ENCODE data around the gene MUCL1.

The MUCL1 gene, protein sequence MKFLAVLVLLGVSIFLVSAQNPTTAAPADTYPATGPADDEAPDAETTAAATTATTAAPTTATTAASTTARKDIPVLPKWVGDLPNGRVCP

DNA sequence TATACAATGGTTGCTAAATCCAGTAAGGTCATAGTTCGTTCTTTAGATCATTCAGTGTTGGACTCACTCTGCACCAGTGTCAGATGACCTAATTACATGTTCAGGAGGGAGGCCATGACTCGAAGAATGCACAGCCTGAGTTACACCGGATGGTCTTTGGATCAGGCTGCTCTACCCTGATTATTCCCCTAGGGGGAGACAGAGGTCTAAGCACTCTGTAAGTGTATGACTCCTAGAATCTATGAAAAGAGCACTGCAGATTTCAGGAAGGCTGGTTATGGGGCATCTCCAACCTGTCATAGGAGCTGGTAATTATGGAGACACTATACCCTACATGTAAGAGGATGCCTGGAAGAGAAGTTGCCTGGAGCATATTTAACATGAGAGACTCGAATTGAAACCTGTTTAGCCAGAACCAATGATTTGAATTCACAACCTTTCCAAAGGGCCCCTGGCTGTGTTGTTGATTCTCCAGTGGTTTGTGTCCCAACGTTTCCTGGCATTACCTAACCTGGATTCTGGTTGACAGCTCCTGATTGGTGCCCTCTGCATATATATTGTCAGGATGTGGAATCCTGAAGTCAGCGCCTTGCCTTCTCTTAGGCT, at the start of gene MUCL1:
TSS of gene MUCL1 (plus strand) at position 584 of the 606 bp plus-strand sequence. CDS start 67 bp downstream, outside the sequence.
- no peaks in the 10 kb centered on the region for H3K36me3 Mint-ChIP-seq (ENCODE audit: low read depth)
- TF ChIP-seq, protein P1, sequence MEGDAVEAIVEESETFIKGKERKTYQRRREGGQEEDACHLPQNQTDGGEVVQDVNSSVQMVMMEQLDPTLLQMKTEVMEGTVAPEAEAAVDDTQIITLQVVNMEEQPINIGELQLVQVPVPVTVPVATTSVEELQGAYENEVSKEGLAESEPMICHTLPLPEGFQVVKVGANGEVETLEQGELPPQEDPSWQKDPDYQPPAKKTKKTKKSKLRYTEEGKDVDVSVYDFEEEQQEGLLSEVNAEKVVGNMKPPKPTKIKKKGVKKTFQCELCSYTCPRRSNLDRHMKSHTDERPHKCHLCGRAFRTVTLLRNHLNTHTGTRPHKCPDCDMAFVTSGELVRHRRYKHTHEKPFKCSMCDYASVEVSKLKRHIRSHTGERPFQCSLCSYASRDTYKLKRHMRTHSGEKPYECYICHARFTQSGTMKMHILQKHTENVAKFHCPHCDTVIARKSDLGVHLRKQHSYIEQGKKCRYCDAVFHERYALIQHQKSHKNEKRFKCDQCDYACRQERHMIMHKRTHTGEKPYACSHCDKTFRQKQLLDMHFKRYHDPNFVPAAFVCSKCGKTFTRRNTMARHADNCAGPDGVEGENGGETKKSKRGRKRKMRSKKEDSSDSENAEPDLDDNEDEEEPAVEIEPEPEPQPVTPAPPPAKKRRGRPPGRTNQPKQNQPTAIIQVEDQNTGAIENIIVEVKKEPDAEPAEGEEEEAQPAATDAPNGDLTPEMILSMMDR (IDR thresholded peaks at IDR 0.05): peak; percentile 75
- peak; percentile 65 for DNase-seq
- H3K4me1 Mint-ChIP-seq: peaks cover 10% of the 10 kb centered on the region
- no peak within 1 kb of the TSS for H3K27ac Mint-ChIP-seq
- H3K4me3 Mint-ChIP-seq: no peak within 1 kb of the TSS
- no peaks in the 10 kb centered on the region for H3K27me3 Mint-ChIP-seq (ENCODE audit: low read depth, poor library complexity)
- H3K9me3 Mint-ChIP-seq: peaks cover 14% of the 10 kb centered on the region

DNA sequence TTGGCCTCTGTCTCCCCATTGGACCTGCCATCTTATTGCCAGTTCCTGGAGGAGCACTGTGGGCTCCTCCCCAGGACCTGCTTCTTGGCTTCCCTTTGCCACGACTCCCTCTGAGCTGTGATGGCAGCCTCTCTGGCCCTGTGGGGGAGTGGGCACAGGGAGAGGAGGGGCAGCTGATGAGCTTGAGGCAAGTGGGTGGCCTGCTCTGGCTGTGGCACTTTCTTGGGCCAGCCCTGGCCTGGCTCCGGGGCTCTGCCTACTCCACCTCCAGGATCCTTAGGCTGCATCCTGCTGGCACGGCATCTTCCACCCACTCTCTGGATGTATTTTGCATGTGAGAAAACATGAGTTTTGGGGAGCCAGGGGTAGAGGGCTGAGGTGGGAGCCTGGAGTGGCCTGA, 32.6 kb upstream of the MUCL1 start:
- H3K27me3 Mint-ChIP-seq (ENCODE audit: low read depth, poor library complexity): peaks cover 3% of the 10 kb centered on the region
- H3K4me1 Mint-ChIP-seq: no peaks in the 10 kb centered on the region
- TF ChIP-seq, protein P1 (IDR thresholded peaks at IDR 0.05): no peak
- DNase-seq: no peak
- no peak overlapping the region for H3K4me3 Mint-ChIP-seq
- peaks cover 63% of the 10 kb centered on the region for H3K9me3 Mint-ChIP-seq
- peaks cover 8% of the 10 kb centered on the region for H3K36me3 Mint-ChIP-seq (ENCODE audit: low read depth)
- H3K27ac Mint-ChIP-seq: no peak overlapping the region

DNA sequence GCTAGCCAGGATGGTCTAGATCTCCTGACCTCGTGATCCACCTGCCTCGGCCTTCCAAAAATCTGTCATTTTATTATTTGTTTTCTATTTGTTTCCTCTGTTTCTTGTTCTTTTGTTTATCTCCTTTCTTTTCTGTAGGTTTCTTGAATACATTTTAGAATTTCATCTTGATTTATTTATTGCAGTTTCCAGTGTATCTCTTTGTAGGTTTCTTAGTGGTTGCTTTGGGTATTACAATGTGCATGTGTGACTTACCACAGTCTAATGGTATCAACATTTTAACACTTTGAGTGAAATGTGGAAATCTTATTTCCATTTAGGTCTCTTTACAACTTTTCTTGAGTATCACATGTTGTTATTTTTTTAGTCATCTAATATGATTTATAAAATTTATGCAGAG, 29.9 kb upstream of the MUCL1 start:
- Mint-ChIP-seq H3K27ac (no peak overlapping the region), H3K4me3 (no peak overlapping the region), H3K4me1 (no peaks in the 10 kb centered on the region), H3K27me3 (ENCODE audit: low read depth, poor library complexity) (peaks cover under 1% of the 10 kb centered on the region), H3K9me3 (peaks cover 40% of the 10 kb centered on the region), H3K36me3 (ENCODE audit: low read depth) (peaks cover 3% of the 10 kb centered on the region)
- TF ChIP-seq, protein P1 (IDR thresholded peaks at IDR 0.05): peak; percentile 34
- no peak for DNase-seq

DNA sequence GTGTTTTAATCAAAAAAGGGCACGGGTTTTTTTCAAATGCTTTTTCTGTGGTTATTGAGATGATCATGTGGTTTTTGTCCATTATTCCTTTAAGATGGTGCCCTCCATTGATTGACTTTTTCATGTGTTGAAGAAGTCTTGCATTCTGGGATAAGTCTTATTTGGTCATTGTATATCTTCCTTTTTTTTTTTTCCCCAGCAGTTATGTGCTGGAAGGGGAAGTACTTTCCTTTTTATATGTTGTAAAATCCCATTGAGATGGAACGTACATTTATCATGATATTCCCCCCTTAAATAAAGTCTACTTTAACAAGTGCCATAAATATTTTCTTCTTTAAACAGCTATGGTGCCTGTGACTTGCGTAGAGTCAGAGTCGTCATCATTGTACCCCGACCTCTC, 24.8 kb upstream of the MUCL1 start:
- H3K4me3 Mint-ChIP-seq: no peak overlapping the region
- no peak for DNase-seq
- TF ChIP-seq, protein P1 (IDR thresholded peaks at IDR 0.05): no peak
- H3K36me3 Mint-ChIP-seq (ENCODE audit: low read depth): no peaks in the 10 kb centered on the region
- H3K9me3 Mint-ChIP-seq: peaks cover 8% of the 10 kb centered on the region
- peaks cover 23% of the 10 kb centered on the region for H3K4me1 Mint-ChIP-seq
- no peaks in the 10 kb centered on the region for H3K27me3 Mint-ChIP-seq (ENCODE audit: low read depth, poor library complexity)
- no peak overlapping the region for H3K27ac Mint-ChIP-seq

DNA sequence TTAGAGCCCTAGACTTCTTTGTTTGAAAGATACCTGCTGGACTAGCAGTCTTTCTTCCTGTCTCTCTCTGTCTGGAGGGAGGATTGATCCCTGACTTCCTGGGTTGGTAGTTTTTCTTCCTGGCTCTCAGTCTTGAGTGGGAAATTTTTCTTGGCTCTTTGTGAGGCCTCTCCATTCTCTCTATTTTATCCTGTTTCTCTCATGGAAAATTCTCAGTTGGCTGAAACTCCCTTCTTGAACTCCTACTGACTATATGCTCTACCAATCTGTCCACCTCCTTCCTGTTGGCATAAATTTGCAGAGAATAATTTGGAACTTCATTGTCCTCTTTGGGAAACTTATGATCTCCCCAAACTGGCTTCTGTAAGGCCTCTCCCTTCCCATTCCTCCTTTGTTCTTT, 24.1 kb upstream of the MUCL1 start:
- no peak overlapping the region for H3K4me3 Mint-ChIP-seq
- TF ChIP-seq, protein P1 (IDR thresholded peaks at IDR 0.05): no peak
- no peaks in the 10 kb centered on the region for H3K27me3 Mint-ChIP-seq (ENCODE audit: low read depth, poor library complexity)
- peaks cover 10% of the 10 kb centered on the region for H3K9me3 Mint-ChIP-seq
- no peaks in the 10 kb centered on the region for H3K36me3 Mint-ChIP-seq (ENCODE audit: low read depth)
- no peak for DNase-seq
- peak overlapping the region; percentile 66 for H3K27ac Mint-ChIP-seq
- peaks cover 23% of the 10 kb centered on the region for H3K4me1 Mint-ChIP-seq

DNA sequence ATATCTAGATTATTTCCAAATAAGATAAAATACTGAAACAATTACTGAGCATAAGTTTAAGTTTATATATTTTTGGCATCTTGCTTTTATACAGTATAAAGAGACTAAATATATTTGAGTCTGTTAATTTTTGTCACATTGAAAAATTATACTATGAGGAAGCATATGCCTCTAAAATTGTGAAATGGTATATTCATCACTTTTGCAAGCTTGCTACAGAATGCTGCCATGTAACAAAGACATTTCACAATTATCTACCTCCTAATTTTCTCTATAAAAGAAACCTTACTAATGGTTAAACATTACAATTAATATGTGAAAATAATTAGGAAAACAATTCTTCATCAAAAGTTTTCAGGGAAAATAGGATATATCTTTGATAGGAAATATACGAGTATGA, 22.7 kb upstream of the MUCL1 start:
- Mint-ChIP-seq H3K36me3 (ENCODE audit: low read depth) (no peaks in the 10 kb centered on the region), H3K4me1 (peaks cover 23% of the 10 kb centered on the region), H3K27ac (peak overlapping the region; percentile 92), H3K4me3 (peak overlapping the region; percentile 30), H3K27me3 (ENCODE audit: low read depth, poor library complexity) (no peaks in the 10 kb centered on the region), H3K9me3 (peaks cover 22% of the 10 kb centered on the region)
- DNase-seq: no peak
- TF ChIP-seq, protein P1 (IDR thresholded peaks at IDR 0.05): no peak

Measured in nephron progenitor cell (in vitro differentiated cells).